Measurements from ENCODE around the gene NYNRIN.

NYNRIN gene

DNA sequence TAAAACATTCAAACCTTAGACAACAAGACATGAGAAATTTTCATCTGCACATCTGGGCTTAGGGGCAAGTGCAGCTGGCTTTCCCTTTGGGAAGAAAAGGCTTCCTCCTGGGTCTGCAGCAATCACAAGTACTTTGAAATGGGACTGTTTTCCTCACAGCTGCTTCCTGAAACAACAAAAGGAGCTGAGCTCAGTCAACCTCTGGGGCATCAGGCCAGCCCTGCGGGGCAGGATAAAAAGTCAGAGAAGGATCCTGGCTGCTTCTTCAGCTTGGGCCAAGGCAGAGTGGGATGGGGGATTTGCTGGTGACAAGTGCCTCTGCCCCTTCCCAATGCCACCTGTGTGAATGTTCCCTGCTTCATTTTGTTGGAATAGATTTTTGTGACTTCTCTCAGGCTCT, 59.9 kb downstream of the NYNRIN start:
- no peak overlapping the region for H3K4me3 ChIP-seq (ENCODE audit: low read depth in 1 of 2, low read length in 1 of 2)
- H3K27ac ChIP-seq, result no peak overlapping the region
- no peaks in the 10 kb centered on the region for H3K27me3 ChIP-seq
- no peaks in the 10 kb centered on the region for H3K36me3 ChIP-seq
- TF ChIP-seq, protein P1, sequence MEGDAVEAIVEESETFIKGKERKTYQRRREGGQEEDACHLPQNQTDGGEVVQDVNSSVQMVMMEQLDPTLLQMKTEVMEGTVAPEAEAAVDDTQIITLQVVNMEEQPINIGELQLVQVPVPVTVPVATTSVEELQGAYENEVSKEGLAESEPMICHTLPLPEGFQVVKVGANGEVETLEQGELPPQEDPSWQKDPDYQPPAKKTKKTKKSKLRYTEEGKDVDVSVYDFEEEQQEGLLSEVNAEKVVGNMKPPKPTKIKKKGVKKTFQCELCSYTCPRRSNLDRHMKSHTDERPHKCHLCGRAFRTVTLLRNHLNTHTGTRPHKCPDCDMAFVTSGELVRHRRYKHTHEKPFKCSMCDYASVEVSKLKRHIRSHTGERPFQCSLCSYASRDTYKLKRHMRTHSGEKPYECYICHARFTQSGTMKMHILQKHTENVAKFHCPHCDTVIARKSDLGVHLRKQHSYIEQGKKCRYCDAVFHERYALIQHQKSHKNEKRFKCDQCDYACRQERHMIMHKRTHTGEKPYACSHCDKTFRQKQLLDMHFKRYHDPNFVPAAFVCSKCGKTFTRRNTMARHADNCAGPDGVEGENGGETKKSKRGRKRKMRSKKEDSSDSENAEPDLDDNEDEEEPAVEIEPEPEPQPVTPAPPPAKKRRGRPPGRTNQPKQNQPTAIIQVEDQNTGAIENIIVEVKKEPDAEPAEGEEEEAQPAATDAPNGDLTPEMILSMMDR (IDR thresholded peaks at IDR 0.05), result no peak
- H3K9me3 ChIP-seq, result no peaks in the 10 kb centered on the region
- no peaks in the 10 kb centered on the region for H3K4me1 ChIP-seq (ENCODE audit: control insufficient read depth in 1 of 2, insufficient read depth in 1 of 2, low read depth in 1 of 2, low read length in 1 of 2)

DNA sequence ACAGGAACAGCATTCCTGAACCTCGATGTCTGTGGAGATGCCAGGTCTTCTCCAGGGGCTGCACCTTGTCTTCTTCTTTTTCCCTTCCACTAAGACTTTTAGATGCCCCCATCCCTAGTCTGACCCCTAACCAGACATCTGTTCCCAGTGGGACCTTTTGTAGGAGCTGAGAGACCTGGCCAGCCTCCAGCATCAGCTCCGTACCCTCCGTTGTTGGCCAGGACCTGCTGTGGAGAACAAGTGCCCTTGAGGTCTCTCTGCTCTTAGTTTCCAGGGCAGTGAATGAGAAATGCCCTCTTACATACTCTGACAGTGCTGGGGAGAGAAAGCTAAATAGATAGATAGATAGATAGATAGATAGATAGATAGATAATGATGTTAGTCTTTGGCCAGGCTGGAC, 60.5 kb downstream of the NYNRIN start:
- Histone ChIP-seq H3K4me3 (ENCODE audit: low read depth in 1 of 2, low read length in 1 of 2) (no peak overlapping the region), H3K27ac (no peak overlapping the region), H3K9me3 (no peaks in the 10 kb centered on the region), H3K4me1 (ENCODE audit: control insufficient read depth in 1 of 2, insufficient read depth in 1 of 2, low read depth in 1 of 2, low read length in 1 of 2) (no peaks in the 10 kb centered on the region), H3K36me3 (no peaks in the 10 kb centered on the region), H3K27me3 (no peaks in the 10 kb centered on the region)
- TF ChIP-seq, protein P1 (IDR thresholded peaks at IDR 0.05), result no peak

DNA sequence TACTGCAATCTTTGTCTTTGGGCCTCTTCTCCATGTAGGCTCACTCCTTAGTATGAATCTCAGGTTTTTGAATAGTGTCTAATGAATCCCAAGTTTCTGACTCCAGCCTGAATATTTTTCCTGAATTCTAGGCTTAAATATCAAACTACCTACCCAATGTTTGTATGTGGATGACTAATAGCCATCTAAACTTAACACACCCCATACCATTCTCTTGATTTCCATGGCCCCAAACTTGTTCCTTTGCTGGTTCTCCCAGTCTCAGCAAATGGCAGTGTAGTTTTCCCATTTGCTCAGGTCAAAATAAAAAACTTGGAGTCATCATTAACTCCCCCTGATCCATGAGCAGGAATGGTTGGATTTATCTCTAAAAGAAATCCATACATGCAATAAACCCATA, 62.5 kb downstream of the NYNRIN start:
- Histone ChIP-seq H3K4me1 (ENCODE audit: control insufficient read depth in 1 of 2, insufficient read depth in 1 of 2, low read depth in 1 of 2, low read length in 1 of 2) (no peaks in the 10 kb centered on the region), H3K27me3 (no peaks in the 10 kb centered on the region), H3K4me3 (ENCODE audit: low read depth in 1 of 2, low read length in 1 of 2) (no peak overlapping the region), H3K9me3 (no peaks in the 10 kb centered on the region), H3K27ac (no peak overlapping the region), H3K36me3 (no peaks in the 10 kb centered on the region)
- TF ChIP-seq, protein P1 (IDR thresholded peaks at IDR 0.05), result no peak

DNA sequence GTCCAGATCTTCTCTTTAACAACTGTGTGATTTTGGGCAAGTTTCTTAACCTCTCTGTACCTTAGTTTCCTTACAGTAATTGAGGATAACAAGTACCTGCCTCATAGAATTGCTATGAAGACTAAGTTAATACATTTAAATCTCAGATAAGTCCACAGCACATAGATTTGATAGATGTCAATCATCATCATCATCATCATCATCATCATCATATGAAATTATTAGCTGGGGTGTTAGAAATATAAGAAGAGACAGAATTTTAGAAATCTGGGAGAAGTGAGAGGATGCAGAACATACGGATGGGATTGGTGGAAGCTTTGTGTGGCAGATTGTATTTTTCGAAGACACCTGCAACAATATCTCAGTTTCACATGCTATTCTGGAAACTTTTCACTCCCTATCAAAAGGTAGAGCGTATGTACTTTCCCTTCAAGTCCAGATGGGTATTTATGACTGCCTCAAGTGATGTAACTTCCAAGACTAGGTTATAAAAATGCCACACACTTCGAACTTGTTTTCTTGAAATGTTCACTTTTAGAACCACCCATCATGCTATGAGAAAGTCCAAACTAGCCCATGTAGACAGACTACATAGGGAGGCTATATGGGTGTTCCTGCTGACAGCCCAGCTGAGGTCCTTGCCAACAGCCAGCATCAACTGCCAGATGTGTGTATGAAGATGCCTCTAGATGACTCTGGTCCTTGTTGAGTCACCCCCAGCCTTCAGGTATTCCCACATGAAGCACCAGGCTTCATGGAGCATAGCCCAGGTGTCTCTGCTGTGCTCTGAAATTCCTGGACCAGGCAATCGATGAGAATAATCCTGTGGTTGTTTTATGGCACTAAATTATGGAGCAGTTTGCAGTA, 64.4 kb downstream of the NYNRIN start:
- H3K9me3 ChIP-seq, result no peaks in the 10 kb centered on the region
- no peaks in the 10 kb centered on the region for H3K4me1 ChIP-seq (ENCODE audit: control insufficient read depth in 1 of 2, insufficient read depth in 1 of 2, low read depth in 1 of 2, low read length in 1 of 2)
- no peak overlapping the region for H3K4me3 ChIP-seq (ENCODE audit: low read depth in 1 of 2, low read length in 1 of 2)
- TF ChIP-seq, protein P1 (IDR thresholded peaks at IDR 0.05), result no peak
- no peak overlapping the region for H3K27ac ChIP-seq
- H3K36me3 ChIP-seq, result no peaks in the 10 kb centered on the region
- H3K27me3 ChIP-seq, result no peaks in the 10 kb centered on the region

DNA sequence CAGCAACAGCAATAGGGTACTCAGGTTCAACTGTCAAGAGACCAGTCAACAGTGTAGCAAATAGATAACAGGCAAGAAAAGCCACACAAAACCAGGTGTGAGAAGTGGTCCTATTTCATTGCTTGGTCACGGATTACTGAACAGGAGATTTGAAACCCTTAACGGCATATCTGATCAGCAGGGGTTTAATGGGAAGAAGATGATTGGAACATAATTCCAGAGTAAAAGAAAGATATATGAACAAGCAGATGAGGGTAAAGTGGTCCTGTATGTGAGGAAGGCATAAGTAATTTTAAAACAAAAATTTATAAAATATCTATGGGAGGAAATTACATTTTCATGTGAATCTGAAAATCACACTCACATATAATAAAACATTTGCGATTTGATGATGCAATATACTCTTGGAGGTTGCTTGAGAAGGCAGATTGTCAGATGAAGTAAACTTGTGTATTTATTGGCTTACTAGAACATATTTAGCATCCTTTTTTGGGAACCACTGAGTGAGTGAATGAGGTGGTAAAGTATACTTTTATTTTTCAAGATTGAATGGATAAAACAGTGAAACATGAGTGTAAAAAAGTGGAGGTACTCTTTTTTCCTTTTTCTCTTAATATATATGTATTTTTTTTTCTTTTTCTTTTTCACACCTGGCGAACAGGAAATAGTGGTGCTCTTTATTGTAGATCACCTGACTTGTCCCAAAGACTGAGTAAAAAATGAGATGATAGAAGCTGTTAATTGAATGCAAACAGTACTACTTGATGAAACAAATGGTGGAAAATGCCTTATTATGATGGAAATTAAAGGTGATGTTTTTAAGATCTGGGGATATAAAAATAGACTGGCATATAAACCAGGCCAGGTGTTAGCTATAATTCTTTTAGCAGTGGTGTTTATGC, 65.3 kb downstream of the NYNRIN start:
- TF ChIP-seq, protein P1 (IDR thresholded peaks at IDR 0.05), result no peak
- H3K27ac ChIP-seq, result no peak overlapping the region
- no peaks in the 10 kb centered on the region for H3K4me1 ChIP-seq (ENCODE audit: control insufficient read depth in 1 of 2, insufficient read depth in 1 of 2, low read depth in 1 of 2, low read length in 1 of 2)
- no peak overlapping the region for H3K4me3 ChIP-seq (ENCODE audit: low read depth in 1 of 2, low read length in 1 of 2)
- H3K27me3 ChIP-seq, result no peaks in the 10 kb centered on the region
- no peaks in the 10 kb centered on the region for H3K9me3 ChIP-seq
- no peaks in the 10 kb centered on the region for H3K36me3 ChIP-seq
